NCI-H69 (cell line): ENCODE results near the gene UCK2.
A peak's percentile ranks its signal among the peaks of the same experiment; 100 is the strongest.

Source experiments
- DNase-seq: peaks from one replicate; lab custom pipeline; 2025; lab: John Stamatoyannopoulos, UW

UCK2 gene

GRCh38 chr1:165937829-165938228 lies 110.4 kb downstream of the UCK2 start:
- DNase-seq = no peak

DNA sequence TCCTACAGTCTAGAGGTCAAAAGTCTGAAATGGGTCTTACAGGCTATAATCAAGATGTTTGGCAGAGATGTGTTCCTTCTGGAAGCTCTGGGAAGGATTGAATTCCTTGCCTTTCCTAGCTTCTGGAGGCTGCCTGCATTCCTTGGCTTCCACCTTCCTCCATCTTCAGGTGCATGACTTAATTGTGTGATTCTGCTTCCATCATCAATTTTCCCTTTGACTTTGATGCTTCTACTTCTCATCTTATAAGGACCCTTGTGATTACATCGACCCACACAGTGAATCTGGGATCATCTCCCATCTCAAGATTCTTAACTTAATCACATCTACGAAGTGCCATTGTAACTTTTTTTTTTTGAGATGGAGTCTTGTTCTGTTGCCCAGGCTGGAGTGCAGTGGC lies 111.4 kb downstream of the UCK2 start:
- DNase-seq = no peak

DNA sequence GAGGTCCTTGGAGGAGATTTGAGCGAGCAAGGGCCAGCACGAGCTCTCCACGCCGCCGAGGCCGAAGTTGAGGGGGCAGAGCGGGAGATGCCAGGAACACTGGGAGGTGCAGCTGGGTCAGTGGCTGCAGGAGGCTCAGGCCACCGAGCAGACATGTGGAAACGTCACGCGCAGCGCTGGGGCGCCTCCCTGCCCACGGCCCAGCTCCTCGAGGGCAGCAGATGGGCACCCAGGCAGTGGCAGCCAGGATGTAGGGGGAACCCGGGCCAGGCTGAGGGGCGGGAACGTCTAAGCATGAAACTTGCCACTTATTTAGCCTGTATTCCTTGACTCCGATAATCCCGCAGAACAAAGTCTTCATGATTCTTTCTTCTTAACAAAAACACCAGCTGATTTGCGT lies 114.1 kb downstream of the UCK2 start:
- no peak for DNase-seq

GRCh38 chr1:165942062-165942461 lies 114.6 kb downstream of the UCK2 start:
- no peak for DNase-seq

- DNase-seq = peak; percentile 10
Measured at GRCh38 chr1:165942927-165943597, 115.6 kb downstream of the UCK2 start.

DNA sequence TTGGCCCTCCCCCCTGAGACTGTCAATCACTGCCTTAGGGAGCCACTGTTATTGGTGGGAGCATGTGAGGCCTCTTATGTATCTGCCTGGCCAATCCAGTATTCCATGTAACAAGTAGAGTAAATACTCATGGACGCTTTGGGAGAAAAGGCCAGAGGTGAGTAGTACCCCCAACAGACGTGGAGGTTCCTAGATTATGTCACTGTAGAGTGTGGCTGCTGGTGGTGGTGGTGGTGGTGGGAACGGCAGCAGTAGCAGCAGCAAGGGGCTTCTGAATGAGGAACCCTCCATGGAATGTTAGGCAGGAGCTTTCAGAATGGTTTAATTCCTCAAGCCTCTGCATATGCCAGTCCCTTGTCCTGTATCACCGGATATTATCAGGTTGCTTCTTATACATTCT lies 118.5 kb downstream of the UCK2 start:
- DNase-seq = no peak

DNA sequence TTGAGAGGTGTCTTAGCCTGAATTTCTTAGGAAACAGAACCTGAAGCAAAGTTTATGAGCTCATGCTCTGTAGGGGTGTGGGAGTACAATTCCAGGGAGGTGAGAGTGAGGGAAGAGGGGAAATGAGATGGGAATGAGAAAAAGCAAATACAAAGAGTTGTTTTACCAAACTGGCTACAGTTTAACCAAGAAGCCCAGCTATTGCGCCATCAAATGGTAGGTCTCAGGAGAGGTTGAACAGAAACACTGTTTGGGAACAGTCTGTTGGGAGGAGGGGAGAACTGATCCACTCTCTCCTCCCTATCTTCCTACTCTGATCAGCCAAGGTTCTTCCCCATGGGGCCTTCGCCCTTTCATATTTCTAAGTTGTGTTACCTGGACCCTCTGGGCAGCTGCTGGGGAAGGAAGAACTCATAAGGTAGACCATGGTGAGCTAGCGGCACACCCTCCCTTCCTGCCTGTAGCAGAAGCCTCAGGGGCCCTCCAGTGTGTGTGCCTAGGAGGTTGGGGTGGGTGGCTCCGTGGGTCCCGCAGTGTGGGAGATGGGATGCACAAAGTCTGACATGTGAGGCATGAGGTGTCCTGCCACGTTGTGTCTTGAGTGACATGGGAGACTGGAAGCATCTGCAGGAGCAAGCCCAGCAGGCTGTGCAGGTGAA lies 120.5 kb downstream of the UCK2 start:
- DNase-seq = no peak

GRCh38 chr1:165949335-165950130 lies 122.1 kb downstream of the UCK2 start:
- DNase-seq = no peak

DNA sequence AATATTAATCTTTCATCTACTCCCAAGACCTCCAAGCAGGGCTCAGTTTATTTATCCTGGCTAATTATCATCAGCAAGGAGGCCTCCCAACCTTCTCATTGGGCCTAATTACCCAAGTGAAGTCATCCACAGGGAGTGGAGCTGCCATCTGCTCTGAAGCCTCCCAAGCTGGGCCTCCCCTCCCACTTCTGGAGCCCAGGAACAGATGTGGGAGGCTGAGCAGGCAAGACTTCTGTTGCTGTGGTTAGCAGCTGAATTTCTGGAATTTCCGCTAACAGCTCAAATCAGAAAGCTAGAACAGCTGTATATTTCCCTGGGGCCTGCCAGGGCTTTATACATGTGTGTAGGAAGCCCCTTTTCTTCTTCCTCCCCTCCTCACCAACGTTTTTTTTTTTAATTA lies 127.5 kb downstream of the UCK2 start:
- peak; percentile 88 for DNase-seq

DNA sequence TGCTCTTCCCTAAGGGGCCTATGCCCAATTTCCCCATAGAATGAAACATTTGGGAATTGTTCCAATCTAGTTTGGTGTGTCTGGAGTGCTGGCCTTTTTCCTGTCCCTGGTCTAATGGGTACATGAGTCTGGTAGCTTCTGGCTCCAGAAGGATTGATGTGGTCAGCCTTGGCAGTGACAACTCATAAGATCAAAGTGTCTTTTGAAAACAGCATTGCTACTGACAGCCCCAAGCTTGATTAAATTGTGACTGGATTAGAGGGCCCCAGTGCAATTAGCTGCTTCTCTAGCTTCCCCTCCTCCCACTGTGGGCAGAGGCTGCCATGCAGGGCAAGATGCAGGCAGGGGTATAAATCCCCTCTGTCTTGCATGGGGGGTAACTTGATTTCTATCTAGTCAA lies 130.9 kb downstream of the UCK2 start:
- no peak for DNase-seq

GRCh38 chr1:165960136-165960535 lies 132.7 kb downstream of the UCK2 start:
- no peak for DNase-seq

DNA sequence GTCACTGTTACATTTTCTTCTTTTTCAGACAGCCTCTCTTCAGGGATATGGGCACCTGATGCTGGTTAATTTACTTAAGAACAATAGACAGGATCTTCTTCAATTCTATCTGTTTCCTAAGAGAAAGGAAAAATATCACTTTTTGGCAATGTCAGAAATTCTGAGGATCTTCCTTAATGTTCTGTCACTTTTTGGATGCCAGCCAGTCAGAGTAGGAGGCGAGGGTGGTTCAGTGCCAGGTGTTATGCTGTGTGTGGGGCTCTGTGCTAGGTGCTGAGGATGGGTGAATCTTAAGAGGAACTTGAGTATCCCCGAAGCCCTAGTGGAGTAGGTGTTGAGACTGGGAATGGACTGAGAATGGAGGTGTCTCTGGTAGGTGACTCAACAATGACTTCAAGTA lies 133.5 kb downstream of the UCK2 start:
- DNase-seq = peak; percentile 12
